ENCODE results near the gene ZC3H12D.

Gene ZC3H12D

DNA sequence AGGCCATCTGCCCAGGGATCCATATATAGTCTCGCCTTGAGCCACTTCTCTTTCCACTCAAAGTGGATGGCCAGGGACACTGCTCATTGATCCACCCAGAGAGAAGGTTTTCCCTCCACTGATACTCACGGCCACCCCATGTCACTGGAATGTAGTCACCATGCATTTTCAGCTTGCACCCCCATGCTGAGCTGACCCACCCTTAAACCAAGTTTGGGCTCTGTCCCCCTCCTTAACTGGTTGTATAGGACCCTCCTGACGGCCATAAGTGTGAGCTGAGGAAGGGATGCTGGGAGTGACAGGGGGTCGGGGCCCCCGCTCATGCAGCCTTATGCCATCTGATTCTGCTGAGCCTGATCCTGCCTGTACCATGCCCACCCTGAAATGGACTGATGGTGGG lies 59.1 kb downstream of the ZC3H12D start:
- TF ChIP-seq ZFX (IDR thresholded peaks at IDR 0.05), result no peak
- TF ChIP-seq, protein P1, sequence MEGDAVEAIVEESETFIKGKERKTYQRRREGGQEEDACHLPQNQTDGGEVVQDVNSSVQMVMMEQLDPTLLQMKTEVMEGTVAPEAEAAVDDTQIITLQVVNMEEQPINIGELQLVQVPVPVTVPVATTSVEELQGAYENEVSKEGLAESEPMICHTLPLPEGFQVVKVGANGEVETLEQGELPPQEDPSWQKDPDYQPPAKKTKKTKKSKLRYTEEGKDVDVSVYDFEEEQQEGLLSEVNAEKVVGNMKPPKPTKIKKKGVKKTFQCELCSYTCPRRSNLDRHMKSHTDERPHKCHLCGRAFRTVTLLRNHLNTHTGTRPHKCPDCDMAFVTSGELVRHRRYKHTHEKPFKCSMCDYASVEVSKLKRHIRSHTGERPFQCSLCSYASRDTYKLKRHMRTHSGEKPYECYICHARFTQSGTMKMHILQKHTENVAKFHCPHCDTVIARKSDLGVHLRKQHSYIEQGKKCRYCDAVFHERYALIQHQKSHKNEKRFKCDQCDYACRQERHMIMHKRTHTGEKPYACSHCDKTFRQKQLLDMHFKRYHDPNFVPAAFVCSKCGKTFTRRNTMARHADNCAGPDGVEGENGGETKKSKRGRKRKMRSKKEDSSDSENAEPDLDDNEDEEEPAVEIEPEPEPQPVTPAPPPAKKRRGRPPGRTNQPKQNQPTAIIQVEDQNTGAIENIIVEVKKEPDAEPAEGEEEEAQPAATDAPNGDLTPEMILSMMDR (conservative IDR thresholded peaks at IDR 0.05), result no peak

GRCh38 chr6:149425224-149425623 lies 59.6 kb downstream of the ZC3H12D start:
- no peak overlapping the region for H3K27ac ChIP-seq
- TF ChIP-seq, protein P1 (conservative IDR thresholded peaks at IDR 0.05), result no peak
- TF ChIP-seq ZFX (IDR thresholded peaks at IDR 0.05), result no peak

More for the DNA sequence above, 59.1 kb downstream of the ZC3H12D start:
- H3K27ac ChIP-seq, result no peak overlapping the region

DNA sequence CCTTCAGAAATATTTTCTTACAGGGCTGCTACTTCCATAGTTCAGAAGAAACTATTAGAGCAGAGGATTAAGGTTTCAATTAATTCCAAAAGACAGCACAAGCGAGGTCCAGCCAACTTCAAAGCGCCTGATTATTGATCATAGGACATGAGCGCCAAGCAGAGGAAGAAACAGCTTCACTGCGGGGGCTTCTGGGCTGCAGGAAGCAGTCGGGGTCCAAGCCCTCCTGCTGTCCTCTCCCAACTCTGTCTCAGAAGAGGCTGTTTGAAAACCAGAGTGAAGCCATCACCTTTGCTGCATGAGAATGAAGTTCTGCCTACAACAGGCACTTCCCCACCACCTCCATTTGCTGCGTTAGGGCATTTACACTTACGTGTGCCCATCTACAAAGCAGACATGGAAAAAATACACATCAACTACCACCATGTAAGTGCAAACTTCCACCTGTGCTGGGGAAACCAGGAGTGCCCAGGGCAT lies 60.8 kb downstream of the ZC3H12D start:
- no peak overlapping the region for H3K27ac ChIP-seq
- TF ChIP-seq, protein P1 (conservative IDR thresholded peaks at IDR 0.05), result no peak
- no peak for TF ChIP-seq ZFX (IDR thresholded peaks at IDR 0.05)

- H3K27ac ChIP-seq, result no peak overlapping the region
- TF ChIP-seq, protein P1 (conservative IDR thresholded peaks at IDR 0.05), result no peak
- no peak for TF ChIP-seq ZFX (IDR thresholded peaks at IDR 0.05)
Observed at GRCh38 chr6:149422581-149422980, 62.2 kb downstream of the ZC3H12D start.

DNA sequence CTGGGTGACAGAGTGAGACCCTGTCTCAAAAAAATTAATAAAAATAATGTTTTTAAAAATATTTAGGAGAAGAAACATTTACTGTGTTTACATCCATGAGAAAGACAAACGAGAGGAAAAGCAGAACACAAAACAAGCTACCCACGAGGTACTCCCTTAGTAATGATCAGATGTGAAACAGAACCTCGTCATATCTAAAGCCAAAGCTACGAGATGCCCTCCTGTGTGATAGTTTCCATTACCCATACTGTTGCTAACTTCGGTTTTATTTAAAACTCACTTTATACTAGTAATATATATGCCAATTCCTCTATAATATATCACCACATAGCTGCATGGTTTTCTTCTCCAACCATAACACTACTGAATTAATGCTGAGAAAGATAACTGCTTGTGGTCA lies 63.7 kb downstream of the ZC3H12D start:
- TF ChIP-seq, protein P1 (conservative IDR thresholded peaks at IDR 0.05), result no peak
- no peak for TF ChIP-seq ZFX (IDR thresholded peaks at IDR 0.05)
- H3K27ac ChIP-seq, result no peak overlapping the region

DNA sequence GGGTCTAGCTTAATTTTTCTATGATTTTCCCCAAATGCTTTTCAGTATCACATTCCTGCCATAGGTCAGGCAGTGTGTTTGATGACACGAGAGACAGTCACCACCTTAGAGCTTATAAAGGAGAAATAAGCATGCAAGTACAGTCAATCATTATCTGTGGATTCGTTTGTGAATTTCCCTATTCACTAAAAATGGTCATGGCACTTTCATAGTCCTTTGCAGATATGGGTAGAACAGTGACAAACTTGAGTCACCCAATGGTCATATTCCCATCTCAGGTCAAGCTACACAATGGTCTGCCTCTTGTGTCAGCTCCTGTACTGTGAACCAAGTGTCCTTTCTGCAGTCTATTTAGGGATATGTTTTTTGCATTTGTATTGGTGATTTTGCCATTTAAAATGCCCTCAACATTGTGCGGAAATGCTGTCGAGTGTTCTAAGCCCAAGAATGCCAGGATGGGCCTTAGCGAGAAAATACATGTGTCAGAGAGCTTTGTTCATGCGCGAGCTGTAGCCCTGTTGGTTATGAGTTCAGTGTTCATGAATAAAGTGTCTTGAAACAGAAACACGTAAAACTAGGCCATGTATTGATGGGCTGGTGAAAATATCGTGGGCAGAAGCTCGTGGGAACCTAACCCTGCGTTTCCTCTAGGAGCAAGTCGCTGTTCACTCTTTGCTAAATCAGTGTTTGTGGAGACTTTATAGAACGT lies 65.0 kb downstream of the ZC3H12D start:
- TF ChIP-seq, protein P1 (conservative IDR thresholded peaks at IDR 0.05), result no peak
- TF ChIP-seq ZFX (IDR thresholded peaks at IDR 0.05), result no peak
- H3K27ac ChIP-seq, result no peak overlapping the region

GRCh38 chr6:149414821-149415220 lies 70.0 kb downstream of the ZC3H12D start:
- no peak overlapping the region for H3K27ac ChIP-seq
- TF ChIP-seq, protein P1 (conservative IDR thresholded peaks at IDR 0.05), result no peak
- TF ChIP-seq ZFX (IDR thresholded peaks at IDR 0.05), result no peak

Measured in C4-2B (cell line).